Ascending aorta (tissue), 2 donors: Measurements from ENCODE around the gene RAB19. TPM values are rescaled to one million over a fixed set of nuclear protein-coding genes. Genes with fewer than 3 reads are reported as not detected.

Experiments used
- DNase-seq, 2 donors: peaks; one replicate each; pipeline ENCODE4 v3.0.0-alpha.2; 2019; ENCODE audit warnings: low spot score in 2 of 2
- H3K27ac ChIP-seq, 2 donors: fragments of 200-600 bp; sonication (generic); one replicate each; pipeline ENCODE4 v1.5.1; 2016 to 2017; ENCODE audit warnings: mild to moderate bottlenecking in 1 of 2
- H3K27me3 ChIP-seq: fragments of 200-600 bp; sonication (generic); one replicate; pipeline ENCODE4 v1.5.1; 2017
- H3K36me3 ChIP-seq, 2 donors: fragments of 200-600 bp; sonication (generic); one replicate each; pipeline ENCODE4 v1.5.1; 2016
- H3K4me1 ChIP-seq, 2 donors: fragments of 200-600 bp; sonication (generic); one replicate each; pipeline ENCODE4 v1.5.1; 2016 to 2017; ENCODE audit warnings: mild to moderate bottlenecking in 1 of 2
- H3K4me3 ChIP-seq, 2 donors: fragments of 200-600 bp; sonication (generic); one replicate each; pipeline ENCODE4 v1.5.1; 2016 to 2017; ENCODE audit warnings: mild to moderate bottlenecking in 1 of 2
- H3K9me3 ChIP-seq, 2 donors: fragments of 200-600 bp; sonication (generic); one replicate each; pipeline ENCODE4 v1.5.1; 2016
- CTCF ChIP-seq, 3 experiments: fragments of 200-600 bp in 2 of 3; fragments of 450-650 bp in 1 of 3; sonication (generic) in 2 of 3; IDR thresholded peaks; one replicate each; pipeline ENCODE4 v1.5.1; 2016 to 2019; ENCODE audit warnings: antibody characterized with exemption in 3 of 3, mild to moderate bottlenecking in 1 of 3, moderate library complexity in 1 of 3
- intact Hi-C: fragments of 100-400 bp; cut with DNase I; formaldehyde crosslinking; loops from one replicate; pipeline ENCODE4 v1.15.1; 2023
- total RNA-seq: library from RNA; depleted of rRNA; stranded (reverse); fragments of >200 nt; gene quantifications from one replicate; pipeline ENCODE4 v1.1.0, GENCODE V29; 2016

Gene RAB19
- total RNA-seq, 1 donor from 2014 or later, result not detected

DNA sequence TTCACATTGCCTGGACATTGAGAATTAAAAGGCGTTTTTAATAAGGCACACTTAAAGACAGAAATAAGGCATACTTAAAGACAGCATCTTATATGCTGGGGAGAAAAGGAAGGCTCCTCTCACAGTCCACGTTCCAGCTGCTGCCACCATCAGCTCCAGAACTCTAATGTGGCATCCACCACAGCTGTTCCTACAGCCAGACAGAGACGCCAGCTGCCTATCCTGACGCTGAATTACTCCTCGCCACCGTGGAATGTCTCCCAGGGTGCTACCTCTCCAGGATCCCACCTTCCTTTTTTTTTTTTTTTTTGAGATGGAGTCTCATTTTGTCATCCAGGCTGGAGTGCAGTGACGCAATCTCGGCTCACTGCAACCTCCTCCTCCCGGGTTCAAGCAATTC lies 36.3 kb upstream of the RAB19 start:
- Histone ChIP-seq H3K27me3 (no peaks in the 10 kb centered on the region), H3K27ac (no peak overlapping the region), H3K4me1 (no peaks in the 10 kb centered on the region), H3K36me3 (peaks cover 8 to 30% of the 10 kb centered on the region in 2 donors), H3K9me3 (no peaks in the 10 kb centered on the region), H3K4me3 (no peak overlapping the region)
- TF ChIP-seq CTCF (IDR thresholded peaks at IDR 0.05), result no peak
- intact Hi-C loops, result no loop called here
- no peak for DNase-seq

GRCh38 chr7:140369294-140369693 lies 34.6 kb upstream of the RAB19 start:
- Histone ChIP-seq H3K4me1 (no peaks in the 10 kb centered on the region), H3K27me3 (no peaks in the 10 kb centered on the region), H3K9me3 (no peaks in the 10 kb centered on the region), H3K4me3 (no peak overlapping the region), H3K36me3 (peaks cover 8 to 29% of the 10 kb centered on the region in 2 donors), H3K27ac (no peak overlapping the region)
- no peak for DNase-seq
- intact Hi-C loops, result no loop called here
- no peak for TF ChIP-seq CTCF (IDR thresholded peaks at IDR 0.05)

GRCh38 chr7:140375323-140375722 lies 28.5 kb upstream of the RAB19 start:
- Histone ChIP-seq H3K27me3 (no peaks in the 10 kb centered on the region), H3K27ac (no peak overlapping the region), H3K4me3 (no peak overlapping the region), H3K36me3 (peaks cover 23 to 45% of the 10 kb centered on the region in 2 donors), H3K9me3 (no peaks in the 10 kb centered on the region), H3K4me1 (no peaks in the 10 kb centered on the region)
- DNase-seq, result no peak
- no peak for TF ChIP-seq CTCF (IDR thresholded peaks at IDR 0.05)
- intact Hi-C loops, result no loop called here

- DNase-seq, result no peak
- Histone ChIP-seq H3K27me3 (no peaks in the 10 kb centered on the region), H3K4me3 (no peak overlapping the region), H3K4me1 (no peaks in the 10 kb centered on the region), H3K36me3 (peaks cover 31 to 53% of the 10 kb centered on the region in 2 donors), H3K9me3 (no peaks in the 10 kb centered on the region), H3K27ac (no peak overlapping the region)
- TF ChIP-seq CTCF (IDR thresholded peaks at IDR 0.05), result no peak
- intact Hi-C loops, result no loop called here
Observed at GRCh38 chr7:140375892-140376730, 27.7 kb upstream of the RAB19 start.

- Histone ChIP-seq H3K4me1 (peaks cover 0 to 5% of the 10 kb centered on the region in 2 donors), H3K27ac (no peak overlapping the region), H3K36me3 (peaks cover 21 to 32% of the 10 kb centered on the region in 2 donors), H3K27me3 (no peaks in the 10 kb centered on the region), H3K4me3 (no peak overlapping the region), H3K9me3 (no peaks in the 10 kb centered on the region)
- TF ChIP-seq CTCF (IDR thresholded peaks at IDR 0.05), result no peak
- intact Hi-C loops, result no loop called here
- DNase-seq, result no peak
Observed at GRCh38 chr7:140383954-140384713, 19.7 kb upstream of the RAB19 start.
